ENCODE data around the gene LAMA3.

- no peak for TF ChIP-seq ZNF274 (IDR thresholded peaks at IDR 0.05; ENCODE audit: low read depth, low read length)
- no peak for TF ChIP-seq SUZ12 (IDR thresholded peaks at IDR 0.05; ENCODE audit: extremely low read depth, insufficient read depth, insufficient read length)
Measured at GRCh38 chr18:23784832-23785245, 95.6 kb downstream of the LAMA3 start.
